ENCODE measurements around the gene PIGW. TPM values are rescaled to one million over a fixed set of nuclear protein-coding genes. Genes with fewer than 3 reads are reported as not detected.

PIGW gene
- total RNA-seq, 3 donors from 2014 or later (not counting 1 experiment from before 2014, with no cell fraction given), result 4.6 to 8.3 (median 5.0) TPM

DNA sequence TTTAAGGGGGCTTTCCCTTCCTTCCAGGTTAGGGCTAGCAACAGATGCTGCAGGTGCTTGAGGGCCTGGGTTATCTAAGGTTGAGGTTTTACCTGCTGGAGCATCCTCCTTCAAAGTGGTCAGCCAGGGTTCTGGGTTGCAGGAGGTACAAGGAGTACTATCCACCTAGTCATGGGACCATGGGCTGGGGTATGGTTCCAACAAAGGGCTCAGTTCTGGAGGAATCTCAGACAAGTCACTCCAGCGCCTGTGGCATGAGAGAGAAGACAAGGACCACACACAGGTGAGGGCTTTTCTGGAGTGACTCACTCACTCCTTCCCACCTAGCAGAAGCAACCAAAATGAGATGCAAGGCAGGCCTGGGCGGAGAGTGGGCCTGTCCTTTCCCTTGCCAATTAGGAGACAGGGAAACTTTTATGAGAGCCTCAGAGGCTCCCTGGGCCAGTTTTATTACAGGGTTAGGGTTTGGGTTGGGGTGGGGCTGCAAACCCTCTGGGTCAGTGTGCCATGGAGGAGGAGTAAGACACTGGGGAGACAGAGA, 2.3 kb upstream of the PIGW start:
- H3K4me3 ChIP-seq (ENCODE audit: low read length), result no peak overlapping the region
- no peak for ATAC-seq
- Mint-ChIP-seq H3K4me1 (peaks cover 25 to 28% of the 10 kb centered on the region in 2 donors), H3K36me3 (no peaks in the 10 kb centered on the region), H3K27ac (no peak overlapping the region), H3K4me3 (peak overlapping the region; percentile 67), H3K27me3 (ENCODE audit: low read depth in 2 of 2) (no peaks in the 10 kb centered on the region), H3K9me3 (no peaks in the 10 kb centered on the region)
- peaks cover 19% of the 10 kb centered on the region for H3K4me1 ChIP-seq (ENCODE audit: control insufficient read depth, insufficient read depth, low read length)
- H3K27ac ChIP-seq (ENCODE audit: low read length), result no peak overlapping the region
- H3K9me3 ChIP-seq (ENCODE audit: control insufficient read depth, insufficient read depth, low read length), result no peaks in the 10 kb centered on the region
- DNase-seq, result no peak
- H3K36me3 ChIP-seq (ENCODE audit: control insufficient read depth, insufficient read depth, low read length), result peaks cover 13% of the 10 kb centered on the region
- no peaks in the 10 kb centered on the region for H3K27me3 ChIP-seq (ENCODE audit: control insufficient read depth, insufficient read depth, low read length)
- intact Hi-C loops (cut with micrococcal nuclease), result no loop called here
- WGBS (ENCODE audit: insufficient coverage), result 100% methylated on average over 2 of the region's 2 CpGs
- TF ChIP-seq, protein P1, sequence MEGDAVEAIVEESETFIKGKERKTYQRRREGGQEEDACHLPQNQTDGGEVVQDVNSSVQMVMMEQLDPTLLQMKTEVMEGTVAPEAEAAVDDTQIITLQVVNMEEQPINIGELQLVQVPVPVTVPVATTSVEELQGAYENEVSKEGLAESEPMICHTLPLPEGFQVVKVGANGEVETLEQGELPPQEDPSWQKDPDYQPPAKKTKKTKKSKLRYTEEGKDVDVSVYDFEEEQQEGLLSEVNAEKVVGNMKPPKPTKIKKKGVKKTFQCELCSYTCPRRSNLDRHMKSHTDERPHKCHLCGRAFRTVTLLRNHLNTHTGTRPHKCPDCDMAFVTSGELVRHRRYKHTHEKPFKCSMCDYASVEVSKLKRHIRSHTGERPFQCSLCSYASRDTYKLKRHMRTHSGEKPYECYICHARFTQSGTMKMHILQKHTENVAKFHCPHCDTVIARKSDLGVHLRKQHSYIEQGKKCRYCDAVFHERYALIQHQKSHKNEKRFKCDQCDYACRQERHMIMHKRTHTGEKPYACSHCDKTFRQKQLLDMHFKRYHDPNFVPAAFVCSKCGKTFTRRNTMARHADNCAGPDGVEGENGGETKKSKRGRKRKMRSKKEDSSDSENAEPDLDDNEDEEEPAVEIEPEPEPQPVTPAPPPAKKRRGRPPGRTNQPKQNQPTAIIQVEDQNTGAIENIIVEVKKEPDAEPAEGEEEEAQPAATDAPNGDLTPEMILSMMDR (IDR thresholded peaks at IDR 0.05), result no peak

DNA sequence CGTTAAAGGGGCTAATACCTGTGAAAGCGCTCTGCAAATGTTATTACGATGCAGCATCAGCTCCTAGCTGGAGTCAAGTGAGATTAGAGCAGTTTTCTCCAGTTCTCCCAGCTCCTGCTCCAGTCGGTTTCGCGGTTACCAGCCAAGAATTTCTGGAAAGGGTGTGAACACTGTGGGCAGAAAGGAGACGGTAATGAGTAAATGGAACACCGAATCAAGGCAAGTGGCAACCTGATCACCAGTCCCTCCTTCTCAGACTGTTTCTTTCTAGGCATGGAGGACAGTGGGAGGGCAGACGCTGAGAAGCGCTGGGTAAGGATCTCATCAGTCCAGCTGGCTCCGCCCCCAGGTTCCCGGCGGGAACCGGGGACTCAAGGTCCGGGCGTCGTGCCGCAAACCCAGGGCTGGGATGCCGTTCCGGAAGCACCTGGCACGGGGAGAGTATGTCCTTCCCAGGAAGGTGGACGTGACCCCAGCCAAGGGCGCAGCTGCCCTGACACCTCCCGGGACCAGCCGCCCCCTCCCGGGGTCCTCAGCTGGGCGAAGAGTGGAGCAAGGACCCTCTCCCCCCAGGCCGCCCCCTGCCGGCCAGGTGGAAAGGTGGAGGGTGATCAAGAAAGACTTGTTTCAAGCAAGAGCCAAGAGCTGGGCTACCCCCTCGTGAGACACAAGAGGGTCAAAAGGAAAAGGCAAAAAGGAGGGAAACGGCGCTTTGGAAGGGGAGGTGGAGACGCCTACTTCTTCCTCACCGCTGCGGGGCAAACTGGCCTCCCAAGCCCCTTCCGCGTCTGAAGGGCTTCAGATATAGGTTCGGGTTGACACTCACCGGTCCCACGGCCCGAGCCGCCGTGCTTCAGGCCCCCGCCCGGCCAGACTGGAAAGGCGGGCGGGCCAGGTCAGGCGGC, 600 bp upstream of the PIGW start:
- WGBS (ENCODE audit: insufficient coverage), result 13% methylated on average over 45 of the region's 48 CpGs
- ATAC-seq (peak; percentile 6 to 25 (median 7)), DNase-seq (peak in 1 of 2 donors; percentile 71)
- Mint-ChIP-seq H3K27me3 (ENCODE audit: low read depth in 2 of 2) (no peaks in the 10 kb centered on the region), H3K27ac (peak overlapping the region; percentile 96 to 99), H3K36me3 (no peaks in the 10 kb centered on the region), H3K9me3 (no peaks in the 10 kb centered on the region), H3K4me1 (peaks cover 25 to 28% of the 10 kb centered on the region in 2 donors), H3K4me3 (peak overlapping the region; percentile 98)
- TF ChIP-seq, protein P1 (IDR thresholded peaks at IDR 0.05), result peak; percentile 56
- Histone ChIP-seq H3K9me3 (ENCODE audit: control insufficient read depth, insufficient read depth, low read length) (no peaks in the 10 kb centered on the region), H3K4me3 (ENCODE audit: low read length) (peak overlapping the region; percentile 100), H3K4me1 (ENCODE audit: control insufficient read depth, insufficient read depth, low read length) (peaks cover 19% of the 10 kb centered on the region), H3K27ac (ENCODE audit: low read length) (peak overlapping the region; percentile 98), H3K27me3 (ENCODE audit: control insufficient read depth, insufficient read depth, low read length) (no peaks in the 10 kb centered on the region), H3K36me3 (ENCODE audit: control insufficient read depth, insufficient read depth, low read length) (peaks cover 6% of the 10 kb centered on the region)
- intact Hi-C loops (cut with micrococcal nuclease), result loop anchor here (1.0 kb wide), 1 partner anchor 48 kb away; the partner anchor contains the start of gene ZNHIT3

DNA sequence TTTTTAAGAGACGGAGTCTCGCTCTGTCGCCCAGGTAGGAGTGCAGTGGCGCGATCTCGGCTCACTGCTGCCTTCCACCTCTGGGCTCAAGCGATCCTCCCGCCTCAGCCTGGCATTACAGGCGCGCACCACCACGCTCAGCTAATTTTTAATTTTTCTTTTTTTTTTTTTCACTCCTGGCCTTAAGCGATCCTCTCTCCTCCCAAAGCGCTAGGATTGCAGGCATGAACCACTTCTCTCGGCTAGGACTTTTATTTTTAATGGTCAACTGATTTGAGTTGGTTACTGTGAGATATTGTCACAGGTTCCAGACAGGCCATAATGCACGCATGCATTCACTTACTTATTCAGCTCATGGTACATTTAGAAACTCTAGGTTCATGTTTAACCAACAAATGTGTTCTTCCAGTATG, 888 bp downstream of the PIGW start:
- Mint-ChIP-seq H3K9me3 (no peaks in the 10 kb centered on the region), H3K36me3 (no peaks in the 10 kb centered on the region), H3K27me3 (ENCODE audit: low read depth in 2 of 2) (no peaks in the 10 kb centered on the region), H3K4me3 (peak overlapping the region; percentile 98), H3K27ac (peak overlapping the region; percentile 96 to 99), H3K4me1 (peaks cover 21 to 28% of the 10 kb centered on the region in 2 donors)
- ATAC-seq (peak in 1 of 3 donors; percentile 34), DNase-seq (no peak)
- WGBS (ENCODE audit: insufficient coverage), result 0% methylated on average over 11 of the region's 15 CpGs
- TF ChIP-seq, protein P1 (IDR thresholded peaks at IDR 0.05), result no peak
- intact Hi-C loops (cut with micrococcal nuclease), result loop anchor here (1.0 kb wide), 1 partner anchor 9 kb away; the partner anchor contains the start of gene GGNBP2
- Histone ChIP-seq H3K36me3 (ENCODE audit: control insufficient read depth, insufficient read depth, low read length) (peaks cover 5% of the 10 kb centered on the region), H3K27me3 (ENCODE audit: control insufficient read depth, insufficient read depth, low read length) (no peaks in the 10 kb centered on the region), H3K9me3 (ENCODE audit: control insufficient read depth, insufficient read depth, low read length) (no peaks in the 10 kb centered on the region), H3K4me3 (ENCODE audit: low read length) (peak overlapping the region; percentile 100), H3K27ac (ENCODE audit: low read length) (peak overlapping the region; percentile 98), H3K4me1 (ENCODE audit: control insufficient read depth, insufficient read depth, low read length) (peaks cover 19% of the 10 kb centered on the region)
